Myometrial cell (primary cell): Measurements from ENCODE around the gene VWA5B2. TPM values are rescaled to one million over a fixed set of nuclear protein-coding genes. Genes with fewer than 3 reads are reported as not detected.

Experiments used
- total RNA-seq: library from RNA; depleted of rRNA; stranded (reverse); fragments of >200 nt; gene quantifications from 2 replicates; pipeline ENCODE4 v1.2.3, GENCODE V29; 2015

VWA5B2 gene
- total RNA-seq: not detected in 2 replicates

DNA sequence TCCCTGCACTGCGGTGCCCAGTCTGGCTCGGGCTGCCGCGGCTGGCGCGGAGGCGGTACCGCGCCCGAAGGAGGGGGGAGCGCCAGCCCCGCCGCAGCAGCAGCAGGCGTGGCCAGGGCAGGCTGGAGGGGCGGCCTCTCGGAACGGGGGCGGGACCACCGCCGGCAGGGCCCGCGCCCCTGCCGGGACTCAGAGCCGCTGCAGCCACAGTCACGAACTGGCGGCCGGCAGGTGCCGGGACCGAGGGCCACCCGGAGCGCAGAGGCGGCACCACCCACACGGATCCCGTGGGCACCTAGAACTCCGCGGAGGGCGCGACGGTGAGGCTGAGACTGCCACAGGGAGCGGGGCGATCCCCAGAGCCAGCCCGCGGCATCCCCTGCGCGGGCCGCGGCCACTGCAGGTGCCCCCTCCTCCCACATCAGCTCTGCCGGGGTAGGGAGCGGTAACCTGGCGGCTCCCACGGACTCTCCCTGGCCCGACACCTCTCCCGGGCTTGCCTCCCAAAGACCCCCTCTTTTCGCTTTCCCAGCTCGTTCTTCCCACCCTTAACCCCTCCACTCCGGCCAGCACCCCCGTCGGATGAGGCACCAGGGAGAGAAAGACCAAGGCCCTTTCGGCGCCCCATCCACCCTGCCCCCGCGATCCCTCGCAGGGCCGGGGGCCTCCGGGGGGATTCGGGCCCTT is at the start of gene VWA5B2:
Gene VWA5B2 (plus strand): TSS at position 192 of the 687 bp plus-strand sequence. CDS start 944 bp downstream, outside the sequence.

GRCh38 chr3:184186184-184186901 is 43.0 kb upstream of the VWA5B2 start, which contains the start of gene ABCF3:
TSS of gene ABCF3 (plus strand) at chr3:184186199. CDS start at chr3:184186208, 9 bp downstream.

DNA sequence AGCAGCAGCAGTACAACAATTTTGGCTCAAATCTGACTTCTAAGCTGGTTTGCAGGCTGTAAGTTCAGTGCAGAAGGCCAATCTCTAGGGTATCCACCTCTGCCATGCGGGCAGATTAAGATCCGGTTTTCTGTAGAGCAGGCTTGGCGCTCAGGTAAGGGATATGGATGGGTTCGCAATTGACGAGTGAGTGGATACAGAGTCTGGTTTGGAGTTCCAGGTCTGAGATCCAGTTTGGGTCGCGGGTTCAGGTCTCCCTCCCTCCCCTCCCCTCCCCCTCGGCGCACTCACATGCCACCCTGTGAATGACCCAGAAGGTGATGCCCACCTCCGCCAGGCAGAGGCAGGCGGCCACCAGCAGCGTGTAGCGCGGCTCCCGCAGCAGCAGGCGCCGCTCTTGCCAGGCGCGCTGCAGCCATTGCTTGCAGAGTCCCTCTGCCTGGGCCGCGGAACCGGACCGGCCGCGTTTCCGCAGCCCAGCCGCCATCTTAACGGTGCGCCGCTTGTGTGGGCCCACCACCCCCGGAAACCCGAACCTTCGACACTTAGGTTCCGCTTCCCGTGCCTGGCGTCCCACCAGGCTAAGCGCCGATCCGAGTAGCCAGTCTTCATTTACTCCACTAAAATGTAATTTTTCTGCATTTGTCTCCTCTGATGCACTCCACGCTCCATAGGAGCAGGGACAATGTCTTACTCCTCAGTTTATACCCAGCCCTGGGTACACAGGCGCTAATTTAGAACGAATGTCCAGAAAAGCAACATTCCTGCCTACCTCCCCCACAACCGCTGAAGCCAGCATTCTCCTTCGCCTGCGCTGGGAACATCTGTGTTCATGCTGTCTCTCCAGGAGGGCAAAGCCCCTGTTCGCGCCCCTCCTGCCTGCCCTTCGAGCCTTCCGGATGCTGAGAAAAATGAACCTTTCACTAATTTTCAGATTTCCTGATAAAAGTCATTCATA is 19.3 kb downstream of the VWA5B2 start, which contains the start of gene ALG3:
Gene ALG3 (minus strand): TSS at position 509 of the 958 bp plus-strand sequence. CDS start 22 bp downstream, at position 487.

DNA sequence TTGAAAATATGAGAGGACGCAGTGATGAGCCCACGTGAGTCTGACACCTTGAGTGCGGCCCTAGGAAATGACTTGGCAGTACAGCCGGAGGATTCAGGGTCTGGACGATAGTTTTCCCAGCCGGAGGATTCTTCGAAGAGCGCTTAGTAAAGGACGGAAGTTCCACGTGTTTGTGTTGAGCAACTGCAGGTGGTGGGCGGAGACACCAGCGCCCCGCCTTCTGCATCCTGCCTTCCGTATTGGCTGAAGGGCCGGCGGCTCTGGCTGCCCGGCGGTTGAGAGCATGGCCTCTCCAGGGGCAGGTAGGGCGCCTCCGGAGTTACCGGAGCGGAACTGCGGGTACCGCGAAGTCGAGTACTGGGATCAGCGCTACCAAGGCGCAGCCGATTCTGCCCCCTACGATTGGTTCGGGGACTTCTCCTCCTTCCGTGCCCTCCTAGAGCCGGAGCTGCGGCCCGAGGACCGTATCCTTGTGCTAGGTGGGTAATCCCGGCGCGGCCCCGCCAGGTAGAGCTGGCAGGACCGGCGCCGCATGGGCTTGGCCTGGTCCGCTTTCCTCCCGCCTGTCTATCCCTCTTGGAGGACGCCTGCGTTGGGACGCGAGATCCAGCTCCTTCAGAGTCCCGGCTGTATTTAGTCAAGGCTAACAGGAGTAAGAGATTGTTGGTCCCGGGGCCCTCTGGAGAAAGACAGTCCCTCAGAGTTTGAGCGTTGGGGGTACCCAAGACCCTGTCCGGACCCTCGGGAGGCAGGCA is 20.2 kb downstream of the VWA5B2 start, which contains the start of gene EEF1AKMT4:
Gene EEF1AKMT4 (plus strand): TSS at position 261 of the 755 bp plus-strand sequence. CDS start 23 bp downstream, at position 284.

DNA sequence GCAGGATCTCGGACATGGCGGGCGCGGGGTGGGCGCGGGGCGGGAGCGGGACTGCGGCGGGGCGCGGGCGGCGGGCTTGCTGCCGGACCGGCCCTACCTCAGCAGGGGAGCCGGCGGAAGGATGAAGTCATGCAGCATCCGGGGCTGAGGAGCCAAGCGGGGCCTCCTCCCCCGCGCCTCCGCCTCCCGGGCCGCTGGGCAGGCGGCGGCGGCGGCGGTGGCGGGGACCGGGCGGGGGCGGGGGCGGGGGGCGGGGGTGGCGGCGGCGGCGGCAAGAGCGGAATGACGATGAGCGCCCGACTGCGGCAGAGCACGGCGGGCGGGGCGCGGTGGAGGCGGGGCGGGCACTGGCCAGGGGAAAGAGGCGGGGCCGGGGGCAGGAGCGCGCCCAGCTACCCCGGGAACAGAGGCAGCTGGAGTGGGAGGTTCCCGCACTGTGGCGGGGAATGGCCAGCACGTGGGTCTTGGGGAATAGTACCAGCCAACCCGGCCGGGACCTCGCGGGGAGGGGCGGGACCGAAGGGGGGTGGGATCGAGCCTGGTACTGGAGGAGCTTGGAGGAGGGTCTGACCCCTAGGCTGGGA is 32.0 kb downstream of the VWA5B2 start, which contains the start of gene CAMK2N2:
Gene CAMK2N2 (minus strand): TSS at position 284 of the 584 bp plus-strand sequence. CDS start 268 bp downstream, at position 16.

DNA sequence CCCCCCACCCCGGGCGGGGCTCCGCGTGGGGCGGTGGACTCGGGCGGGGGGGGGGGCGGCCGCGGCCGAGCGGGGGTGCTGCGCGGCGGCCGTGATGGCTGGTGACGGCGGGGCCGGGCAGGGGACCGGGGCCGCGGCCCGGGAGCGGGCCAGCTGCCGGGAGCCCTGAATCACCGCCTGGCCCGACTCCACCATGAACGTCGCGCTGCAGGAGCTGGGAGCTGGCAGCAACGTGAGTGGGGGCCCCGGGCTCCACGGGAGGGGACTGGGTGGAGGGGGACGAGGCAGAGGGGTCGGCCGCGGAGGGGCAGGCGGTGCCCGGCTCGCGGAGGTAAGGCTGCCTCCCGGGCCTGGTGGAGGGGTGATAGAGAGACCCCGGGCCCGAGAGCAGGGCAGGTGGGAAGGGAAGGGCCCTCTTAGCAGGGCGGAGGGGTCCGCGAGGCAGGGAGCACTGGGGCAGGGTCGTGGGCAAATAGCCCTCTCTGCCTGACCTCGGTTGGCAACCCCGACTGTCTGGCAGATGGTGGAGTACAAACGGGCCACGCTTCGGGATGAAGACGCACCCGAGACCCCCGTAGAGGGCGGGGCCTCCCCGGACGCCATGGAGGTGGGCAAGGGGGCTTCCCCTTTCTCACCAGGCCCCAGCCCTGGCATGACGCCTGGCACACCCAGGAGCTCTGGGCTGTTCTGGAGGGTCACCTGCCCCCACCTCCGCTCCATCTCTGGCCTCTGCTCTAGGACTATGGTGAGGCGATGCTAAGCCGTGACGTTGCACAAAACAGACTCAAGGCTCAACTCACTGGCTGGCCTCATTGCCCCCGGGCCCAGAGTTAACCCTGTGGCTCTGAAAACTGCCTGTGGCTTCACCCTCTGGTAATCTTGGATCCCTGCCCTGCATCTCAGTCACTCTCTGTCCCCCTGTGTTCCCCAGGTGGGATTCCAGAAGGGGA is 46.9 kb downstream of the VWA5B2 start, which contains the start of gene ECE2:
Gene ECE2 (plus strand): TSS at position 62 of the 950 bp plus-strand sequence. CDS start 132 bp downstream, at position 194.

Other genes with a start within 250 kb of the VWA5B2 start
- 7.3 and 9.2 TPM in 2 replicates for gene ABCC5, start 211.7 kb upstream of the VWA5B2 start, total RNA-seq
- not detected in 2 replicates for gene HTR3D, start 197.8 kb upstream of the VWA5B2 start, total RNA-seq
- gene HTR3C, start 176.5 kb upstream of the VWA5B2 start, total RNA-seq: not detected in 2 replicates
- not detected in 2 replicates for gene HTR3E, start 132.5 kb upstream of the VWA5B2 start, total RNA-seq
- gene EIF2B5, start 94.2 kb upstream of the VWA5B2 start, total RNA-seq: 19.9 and 20.4 TPM in 2 replicates
- 25.9 and 41.8 TPM in 2 replicates for gene DVL3, start 74.2 kb upstream of the VWA5B2 start, total RNA-seq
- gene AP2M1, start 54.7 kb upstream of the VWA5B2 start, total RNA-seq: 603 and 645 TPM in 2 replicates
- gene ABCF3, start 43.4 kb upstream of the VWA5B2 start, total RNA-seq: 38.5 and 39.5 TPM in 2 replicates
- gene ALG3, start 19.4 kb downstream of the VWA5B2 start, total RNA-seq: 45.8 and 59.9 TPM in 2 replicates
- gene EEF1AKMT4, start 20.1 kb downstream of the VWA5B2 start, total RNA-seq: 5.3 and 5.5 TPM in 2 replicates
- gene CAMK2N2, start 32.0 kb downstream of the VWA5B2 start, total RNA-seq: not detected in 2 replicates
- not detected in 2 replicates for gene ECE2, start 46.4 kb downstream of the VWA5B2 start, total RNA-seq
- gene PSMD2, start 69.7 kb downstream of the VWA5B2 start, total RNA-seq: 686 and 752 TPM in 2 replicates
- 414 and 466 TPM in 2 replicates for gene EIF4G1, start 85.0 kb downstream of the VWA5B2 start, total RNA-seq
- 21.9 and 34.2 TPM in 2 replicates for gene FAM131A, start 108.0 kb downstream of the VWA5B2 start, total RNA-seq
- 4.6 and 6.3 TPM in 2 replicates for gene CLCN2, start 132.0 kb downstream of the VWA5B2 start, total RNA-seq
- 65.7 and 76.4 TPM in 2 replicates for gene POLR2H, start 132.1 kb downstream of the VWA5B2 start, total RNA-seq
- gene THPO, start 148.6 kb downstream of the VWA5B2 start, total RNA-seq: not detected in 2 replicates
- gene CHRD, start 150.5 kb downstream of the VWA5B2 start, total RNA-seq: 1.1 and 10.7 TPM in 2 replicates